ENCODE measurements around the gene C1orf159.

- TF ChIP-seq CTCF (IDR thresholded peaks at IDR 0.05; ENCODE audit: poor library complexity) (no peak), EZH2 (IDR thresholded peaks at IDR 0.05; ENCODE audit: borderline replicate concordance) (no peak), EZH2phosphoT487 (IDR thresholded peaks at IDR 0.05; ENCODE audit: low read depth, severe bottlenecking, unreplicated experiment) (no peak)
These were observed 72.0 kb downstream of the C1orf159 start for GRCh38 chr1:1043921-1044320.
